DND-41 (cell line): ENCODE data around the gene DEFB110.

Experiments
- ATAC-seq: fragments of 200-7000 bp; cut with Tn5 transposase; 3 replicates; pipeline ENCODE4 v1.9.1; 2021; ENCODE audit warnings: low read depth; ENCODE audit not compliant: insufficient read depth
- DNase-seq: peaks from one replicate; pipeline ENCODE4 v3.0.0-alpha.2; 2020
- H2AFZ ChIP-seq: 2 replicates; pipeline ENCODE4 v1.6.0; 2012; ENCODE audit warnings: low read depth, low read length
- H3K27ac ChIP-seq: 2 replicates; pipeline ENCODE4 v1.5.1; 2012; ENCODE audit warnings: low read length, inconsistent platforms
- H3K27me3 ChIP-seq: fragments of 200-600 bp; sonication (generic); 2 replicates; pipeline ENCODE4 v1.6.0; 2012; ENCODE audit warnings: low read length, mild to moderate bottlenecking, inconsistent platforms; ENCODE audit not compliant: insufficient read depth, poor library complexity
- H3K36me3 ChIP-seq: 2 replicates; pipeline ENCODE4 v1.5.1; 2012; ENCODE audit warnings: low read length, inconsistent platforms; ENCODE audit not compliant: insufficient read depth
- H3K4me1 ChIP-seq: 2 replicates; pipeline ENCODE4 v1.5.1; 2012; ENCODE audit warnings: mild to moderate bottlenecking, low read length; ENCODE audit not compliant: insufficient read depth
- H3K4me2 ChIP-seq: 2 replicates; pipeline ENCODE4 v1.6.0; 2012; ENCODE audit warnings: mild to moderate bottlenecking, moderate library complexity, low read length, inconsistent platforms; ENCODE audit not compliant: insufficient read depth
- H3K4me3 ChIP-seq, 2 experiments: fragments of 200-600 bp in 1 of 2; shearing (Covaris generic) in 1 of 2; 2 replicates each; pipeline ENCODE4 v1.5.1; 2012 to 2016; ENCODE audit warnings: inconsistent platforms in 2 of 2, low read length in 2 of 2, mild to moderate bottlenecking in 2 of 2, low read depth in 1 of 2, moderate library complexity in 1 of 2
- H3K79me2 ChIP-seq: 2 replicates; pipeline ENCODE4 v1.6.0; 2012; ENCODE audit warnings: low read length, inconsistent platforms; ENCODE audit not compliant: insufficient read depth
- H3K9ac ChIP-seq: 2 replicates; pipeline ENCODE4 v1.6.0; 2012; ENCODE audit warnings: low read depth, mild to moderate bottlenecking, inconsistent platforms, low read length, moderate library complexity
- H3K9me3 ChIP-seq: 2 replicates; pipeline ENCODE4 v1.5.1; 2012; ENCODE audit warnings: low read length, moderate library complexity, mild to moderate bottlenecking, inconsistent platforms; ENCODE audit not compliant: insufficient read depth, severe bottlenecking
- H4K20me1 ChIP-seq: 2 replicates; pipeline ENCODE4 v1.6.0; 2012; ENCODE audit warnings: low read length; ENCODE audit not compliant: insufficient read depth
- EZH2 ChIP-seq: IDR thresholded peaks from 3 replicates; pipeline ENCODE4 v1.6.1; 2012; ENCODE audit warnings: borderline replicate concordance, low read depth, mild to moderate bottlenecking, moderate library complexity, low read length, inconsistent platforms; ENCODE audit not compliant: severe bottlenecking
- TF ChIP-seq, protein P1 (sequence below): IDR thresholded peaks from 2 replicates; pipeline ENCODE4 v1.5.1; 2012; ENCODE audit warnings: borderline replicate concordance, low read length, moderate library complexity, mild to moderate bottlenecking; ENCODE audit not compliant: poor library complexity, severe bottlenecking; ENCODE audit errors: extremely low read depth

Gene DEFB110

DNA sequence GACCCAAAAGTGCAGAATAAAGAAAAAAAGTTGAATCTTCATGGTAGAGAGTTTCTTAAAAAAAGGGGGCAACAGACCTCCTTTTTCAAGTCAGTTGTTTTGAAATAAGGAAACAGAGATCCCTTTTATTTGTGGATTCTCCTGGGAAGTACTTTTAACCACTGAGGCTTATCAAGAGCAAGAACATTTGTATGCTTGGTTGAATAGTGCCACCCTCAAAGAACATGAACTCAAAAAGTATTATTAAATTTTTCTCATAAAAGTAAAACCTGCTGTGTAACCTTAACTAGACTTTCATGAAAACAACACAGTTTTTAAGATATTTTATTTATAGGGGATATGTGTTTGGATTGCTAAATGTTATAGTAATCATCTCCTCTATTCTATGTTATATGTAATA is at the start of gene DEFB110:
Gene DEFB110, minus strand, starts transcription at position 101 of the 400 bp plus-strand sequence. Its CDS starts 59 bp downstream, at position 42.
- H3K4me1 ChIP-seq, result no peaks in the 10 kb centered on the region
- no peaks in the 10 kb centered on the region for H3K36me3 ChIP-seq
- H3K4me2 ChIP-seq, result no peak within 1 kb of the TSS
- H3K4me3 ChIP-seq, result no peak within 1 kb of the TSS
- DNase-seq (no peak), ATAC-seq (no peak)
- no peaks in the 10 kb centered on the region for H3K79me2 ChIP-seq
- H3K27me3 ChIP-seq, result no peaks in the 10 kb centered on the region
- TF ChIP-seq, protein P1, sequence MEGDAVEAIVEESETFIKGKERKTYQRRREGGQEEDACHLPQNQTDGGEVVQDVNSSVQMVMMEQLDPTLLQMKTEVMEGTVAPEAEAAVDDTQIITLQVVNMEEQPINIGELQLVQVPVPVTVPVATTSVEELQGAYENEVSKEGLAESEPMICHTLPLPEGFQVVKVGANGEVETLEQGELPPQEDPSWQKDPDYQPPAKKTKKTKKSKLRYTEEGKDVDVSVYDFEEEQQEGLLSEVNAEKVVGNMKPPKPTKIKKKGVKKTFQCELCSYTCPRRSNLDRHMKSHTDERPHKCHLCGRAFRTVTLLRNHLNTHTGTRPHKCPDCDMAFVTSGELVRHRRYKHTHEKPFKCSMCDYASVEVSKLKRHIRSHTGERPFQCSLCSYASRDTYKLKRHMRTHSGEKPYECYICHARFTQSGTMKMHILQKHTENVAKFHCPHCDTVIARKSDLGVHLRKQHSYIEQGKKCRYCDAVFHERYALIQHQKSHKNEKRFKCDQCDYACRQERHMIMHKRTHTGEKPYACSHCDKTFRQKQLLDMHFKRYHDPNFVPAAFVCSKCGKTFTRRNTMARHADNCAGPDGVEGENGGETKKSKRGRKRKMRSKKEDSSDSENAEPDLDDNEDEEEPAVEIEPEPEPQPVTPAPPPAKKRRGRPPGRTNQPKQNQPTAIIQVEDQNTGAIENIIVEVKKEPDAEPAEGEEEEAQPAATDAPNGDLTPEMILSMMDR, result no peak
- no peak for TF ChIP-seq EZH2
- no peaks in the 10 kb centered on the region for H4K20me1 ChIP-seq
- no peak within 1 kb of the TSS for H3K27ac ChIP-seq
- H3K9me3 ChIP-seq, result no peaks in the 10 kb centered on the region
- H3K9ac ChIP-seq, result no peak within 1 kb of the TSS
- H2AFZ ChIP-seq, result no peak within 1 kb of the TSS

DNA sequence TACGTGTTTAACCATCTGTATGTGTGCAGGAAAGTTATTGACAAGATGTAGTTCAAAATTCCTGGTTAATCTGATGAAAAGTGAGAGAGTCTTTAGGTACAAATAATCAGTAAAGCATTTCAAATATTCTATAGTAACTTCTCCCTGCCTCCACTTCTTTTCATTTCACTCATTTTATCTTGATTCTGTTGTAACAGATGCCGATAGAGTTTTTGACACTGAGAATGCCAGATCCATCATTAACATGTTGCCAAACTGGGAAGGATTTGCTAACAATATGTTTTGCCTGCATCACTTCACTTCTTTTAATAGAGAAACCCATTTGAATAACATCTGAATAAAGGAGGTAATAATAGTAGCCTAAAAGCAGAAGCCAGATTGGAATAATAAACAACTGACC is 48.3 kb upstream of the DEFB110 start:
- no peak for DNase-seq
- H3K4me1 ChIP-seq, result no peaks in the 10 kb centered on the region
- no peak overlapping the region for H3K9ac ChIP-seq
- no peaks in the 10 kb centered on the region for H4K20me1 ChIP-seq
- H3K27ac ChIP-seq, result no peak overlapping the region
- no peak overlapping the region for H3K4me3 ChIP-seq
- TF ChIP-seq, protein P1, result no peak
- no peak for TF ChIP-seq EZH2
- no peaks in the 10 kb centered on the region for H3K27me3 ChIP-seq
- H2AFZ ChIP-seq, result no peak overlapping the region
- H3K9me3 ChIP-seq, result no peaks in the 10 kb centered on the region
- no peak overlapping the region for H3K4me2 ChIP-seq
- H3K36me3 ChIP-seq, result no peaks in the 10 kb centered on the region
- no peaks in the 10 kb centered on the region for H3K79me2 ChIP-seq
- no peak for ATAC-seq

DNA sequence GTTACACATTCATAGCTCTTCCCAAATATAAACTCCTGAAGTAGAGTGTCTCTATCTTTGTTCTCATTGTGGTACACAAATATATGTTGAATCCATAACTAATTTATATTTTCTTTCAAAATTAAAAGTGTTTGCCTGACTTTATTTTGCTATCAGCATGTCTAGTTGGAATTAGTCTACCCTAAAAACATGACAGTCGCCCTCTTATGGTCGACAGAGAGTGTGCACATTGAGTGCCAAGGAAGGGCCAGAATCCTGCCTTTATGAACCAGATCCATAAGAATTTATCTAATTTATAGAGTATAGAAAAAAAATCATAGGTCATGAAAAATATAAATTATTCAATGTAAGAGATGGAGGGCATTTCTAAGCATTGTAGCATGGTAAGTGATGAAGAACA is 40.3 kb upstream of the DEFB110 start:
- no peak overlapping the region for H3K9ac ChIP-seq

More for the DNA sequence above, 40.3 kb upstream of the DEFB110 start:
- H3K4me1 ChIP-seq, result no peaks in the 10 kb centered on the region
- H3K27ac ChIP-seq, result no peak overlapping the region
- H3K36me3 ChIP-seq, result no peaks in the 10 kb centered on the region
- H3K4me2 ChIP-seq, result no peak overlapping the region
- H3K79me2 ChIP-seq, result no peaks in the 10 kb centered on the region
- no peak overlapping the region for H2AFZ ChIP-seq
- H4K20me1 ChIP-seq, result no peaks in the 10 kb centered on the region
- ATAC-seq, result no peak
- no peak for TF ChIP-seq EZH2
- TF ChIP-seq, protein P1, result peak; percentile 39
- no peaks in the 10 kb centered on the region for H3K27me3 ChIP-seq
- DNase-seq, result no peak
- H3K4me3 ChIP-seq, result no peak overlapping the region
- no peaks in the 10 kb centered on the region for H3K9me3 ChIP-seq
